Measurements from ENCODE around the gene PIGS.

The PIGS gene

DNA sequence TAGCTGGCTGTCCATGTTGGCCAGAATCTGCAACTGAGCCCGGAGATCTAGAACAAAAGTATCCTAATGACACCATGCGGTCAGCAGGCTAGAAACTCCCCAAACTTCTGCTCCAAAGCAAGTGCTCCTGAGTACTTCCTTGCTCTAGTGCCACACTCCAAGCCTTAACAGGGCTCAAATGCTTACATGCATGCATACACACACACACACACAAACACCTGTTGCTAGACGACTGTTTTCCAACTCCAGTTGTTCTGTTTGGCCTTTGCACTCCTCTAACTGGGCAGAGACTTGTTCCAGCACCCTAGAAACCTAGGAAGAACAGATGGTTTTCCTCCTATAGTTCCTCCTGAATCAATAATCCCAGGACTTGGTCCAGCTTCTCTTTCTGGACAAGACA lies 13.1 kb upstream of the PIGS start:
- Histone ChIP-seq H3K4me2 (ENCODE audit: low read length) (no peak overlapping the region), H3K23ac (ENCODE audit: low read length) (no peak overlapping the region), H3K27ac (ENCODE audit: low read depth, low read length) (no peak overlapping the region), H3K9me3 (ENCODE audit: insufficient read depth, low read depth, low read length) (peaks cover 3% of the 10 kb centered on the region), H3K9ac (ENCODE audit: low read length) (no peak overlapping the region), H3K79me1 (ENCODE audit: low read length) (no peaks in the 10 kb centered on the region), H3K79me2 (ENCODE audit: control insufficient read depth, insufficient read depth, low read length, poor library complexity) (no peaks in the 10 kb centered on the region), H3K4me1 (ENCODE audit: control insufficient read depth in 1 of 2, insufficient read depth in 2 of 2, low read length in 2 of 2) (no peaks in the 10 kb centered on the region), H2BK5ac (ENCODE audit: low read depth, low read length, poor library complexity) (no peak overlapping the region), H3K27me3 (ENCODE audit: insufficient read depth, low read length) (no peaks in the 10 kb centered on the region), H3K36me3 (ENCODE audit: control insufficient read depth in 1 of 2, insufficient read depth in 2 of 2, low read length in 2 of 2) (peaks cover 31 to 60% of the 10 kb centered on the region in 2 experiments), H4K12ac (ENCODE audit: low read depth, low read length) (no peak overlapping the region), H2AK5ac (ENCODE audit: low read length) (no peak overlapping the region), H2BK12ac (ENCODE audit: low read length) (no peak overlapping the region), H3K4me3 (ENCODE audit: low read depth, low read length) (no peak overlapping the region), H4K8ac (ENCODE audit: low read depth, low read length) (no peak overlapping the region), H4K91ac (ENCODE audit: low read depth, low read length) (no peak overlapping the region), H2AFZ (ENCODE audit: insufficient read depth, low read length, poor library complexity) (no peak overlapping the region), H3K4ac (ENCODE audit: low read depth, low read length) (no peak overlapping the region), H2BK120ac (ENCODE audit: insufficient read depth, low read length, poor library complexity) (no peak overlapping the region), H3K18ac (ENCODE audit: low read length) (no peak overlapping the region), H3K14ac (ENCODE audit: low read length) (no peak overlapping the region)
- no peak for DNase-seq
- no CpG with 5 or more reads among the region's 3 CpGs for WGBS (ENCODE audit: extremely low coverage, insufficient coverage, insufficient read length)

DNA sequence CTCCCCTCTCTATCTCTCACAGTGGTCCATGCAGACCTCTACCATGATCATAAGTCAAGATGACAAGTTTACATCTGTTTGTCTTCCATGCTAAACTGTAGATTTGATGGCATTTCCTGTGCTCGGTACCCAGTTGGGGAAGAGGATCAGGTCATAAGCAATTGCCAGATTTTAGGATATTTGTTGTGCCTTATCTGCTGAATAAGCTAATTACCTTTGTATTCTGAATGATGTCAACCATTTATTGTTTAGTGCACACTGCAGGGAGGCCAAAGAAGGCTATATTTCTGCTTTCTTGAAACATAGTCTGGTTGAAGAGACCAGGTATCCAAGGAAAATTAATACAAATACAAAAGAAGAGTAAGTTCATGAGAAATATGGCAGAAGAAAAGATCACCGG lies 11.2 kb upstream of the PIGS start:
- DNase-seq, result no peak
- Histone ChIP-seq H3K14ac (ENCODE audit: low read length) (no peak overlapping the region), H3K4me3 (ENCODE audit: low read depth, low read length) (no peak overlapping the region), H3K36me3 (ENCODE audit: control insufficient read depth in 1 of 2, insufficient read depth in 2 of 2, low read length in 2 of 2) (peaks cover 40 to 68% of the 10 kb centered on the region in 2 experiments), H3K79me1 (ENCODE audit: low read length) (no peaks in the 10 kb centered on the region), H3K4me1 (ENCODE audit: control insufficient read depth in 1 of 2, insufficient read depth in 2 of 2, low read length in 2 of 2) (no peaks in the 10 kb centered on the region), H4K12ac (ENCODE audit: low read depth, low read length) (no peak overlapping the region), H2BK120ac (ENCODE audit: insufficient read depth, low read length, poor library complexity) (no peak overlapping the region), H3K27ac (ENCODE audit: low read depth, low read length) (no peak overlapping the region), H3K9me3 (ENCODE audit: insufficient read depth, low read depth, low read length) (no peaks in the 10 kb centered on the region), H3K9ac (ENCODE audit: low read length) (no peak overlapping the region), H4K8ac (ENCODE audit: low read depth, low read length) (no peak overlapping the region), H4K91ac (ENCODE audit: low read depth, low read length) (no peak overlapping the region), H3K79me2 (ENCODE audit: control insufficient read depth, insufficient read depth, low read length, poor library complexity) (no peaks in the 10 kb centered on the region), H3K4ac (ENCODE audit: low read depth, low read length) (no peak overlapping the region), H3K18ac (ENCODE audit: low read length) (no peak overlapping the region), H2AFZ (ENCODE audit: insufficient read depth, low read length, poor library complexity) (no peak overlapping the region), H3K27me3 (ENCODE audit: insufficient read depth, low read length) (no peaks in the 10 kb centered on the region), H2BK12ac (ENCODE audit: low read length) (no peak overlapping the region), H3K23ac (ENCODE audit: low read length) (no peak overlapping the region), H3K4me2 (ENCODE audit: low read length) (no peak overlapping the region), H2BK5ac (ENCODE audit: low read depth, low read length, poor library complexity) (no peak overlapping the region), H2AK5ac (ENCODE audit: low read length) (no peak overlapping the region)
- no CpG with 5 or more reads among the region's 2 CpGs for WGBS (ENCODE audit: extremely low coverage, insufficient coverage, insufficient read length)

DNA sequence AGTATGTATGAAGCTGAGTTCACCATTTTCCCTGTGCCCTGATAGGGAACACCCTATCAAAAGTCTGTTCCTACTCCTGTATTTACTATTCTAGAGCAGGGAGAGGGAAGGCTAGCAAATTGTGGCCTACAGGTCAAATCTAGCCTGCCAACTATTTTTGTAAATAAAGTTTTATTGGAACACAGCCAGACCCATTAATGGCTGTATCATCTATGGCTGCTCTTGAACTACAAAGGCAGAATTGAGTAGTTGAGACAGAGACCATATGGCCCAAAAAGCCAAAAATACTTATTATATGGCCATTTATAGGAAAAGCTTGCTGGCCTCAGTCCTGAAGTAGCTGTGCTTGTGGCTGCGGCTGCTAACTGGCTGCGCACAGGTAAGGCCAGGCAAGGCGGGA lies 9.6 kb upstream of the PIGS start:
- Histone ChIP-seq H4K8ac (ENCODE audit: low read depth, low read length) (no peak overlapping the region), H3K4me2 (ENCODE audit: low read length) (no peak overlapping the region)

DNA sequence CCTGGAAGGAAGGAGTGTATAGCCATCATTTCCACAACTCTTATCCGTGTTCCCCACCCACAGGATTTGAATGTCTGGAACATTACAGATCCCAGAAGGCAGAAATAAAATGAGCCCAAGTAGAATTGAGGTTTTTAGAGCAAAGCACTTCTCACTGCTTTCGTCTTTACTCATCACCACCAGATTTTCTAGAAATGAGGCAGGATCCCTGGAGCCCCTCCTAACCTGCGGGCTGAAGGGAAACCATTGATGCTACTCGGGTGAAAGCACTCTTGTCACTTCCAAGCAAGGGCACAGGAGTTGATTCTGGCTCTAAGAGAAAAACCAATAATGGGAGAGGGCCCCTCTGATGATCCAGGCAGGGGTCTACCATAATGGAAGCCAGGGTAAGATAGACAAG lies 8.2 kb upstream of the PIGS start:
- no peak overlapping the region for H3K27ac ChIP-seq (ENCODE audit: low read depth, low read length)
- no peaks in the 10 kb centered on the region for H3K27me3 ChIP-seq (ENCODE audit: insufficient read depth, low read length)
- H3K4me1 ChIP-seq (ENCODE audit: control insufficient read depth in 1 of 2, insufficient read depth in 2 of 2, low read length in 2 of 2), result peaks cover 4 to 5% of the 10 kb centered on the region in 2 experiments
- no peak overlapping the region for H4K91ac ChIP-seq (ENCODE audit: low read depth, low read length)
- no CpG with 5 or more reads among the region's 4 CpGs for WGBS (ENCODE audit: extremely low coverage, insufficient coverage, insufficient read length)
- H3K36me3 ChIP-seq (ENCODE audit: control insufficient read depth in 1 of 2, insufficient read depth in 2 of 2, low read length in 2 of 2), result peaks cover 29 to 50% of the 10 kb centered on the region in 2 experiments
- H3K23ac ChIP-seq (ENCODE audit: low read length), result no peak overlapping the region
- H3K79me2 ChIP-seq (ENCODE audit: control insufficient read depth, insufficient read depth, low read length, poor library complexity), result no peaks in the 10 kb centered on the region
- H3K18ac ChIP-seq (ENCODE audit: low read length), result no peak overlapping the region
- no peak overlapping the region for H2AFZ ChIP-seq (ENCODE audit: insufficient read depth, low read length, poor library complexity)
- no peak overlapping the region for H4K12ac ChIP-seq (ENCODE audit: low read depth, low read length)
- no peak overlapping the region for H2BK5ac ChIP-seq (ENCODE audit: low read depth, low read length, poor library complexity)
- H3K79me1 ChIP-seq (ENCODE audit: low read length), result peaks cover 2% of the 10 kb centered on the region
- no peak overlapping the region for H3K9ac ChIP-seq (ENCODE audit: low read length)
- no peak for DNase-seq
- H3K14ac ChIP-seq (ENCODE audit: low read length), result no peak overlapping the region
- no peaks in the 10 kb centered on the region for H3K9me3 ChIP-seq (ENCODE audit: insufficient read depth, low read depth, low read length)
- H2AK5ac ChIP-seq (ENCODE audit: low read length), result no peak overlapping the region
- no peak overlapping the region for H2BK120ac ChIP-seq (ENCODE audit: insufficient read depth, low read length, poor library complexity)
- no peak overlapping the region for H2BK12ac ChIP-seq (ENCODE audit: low read length)
- H3K4ac ChIP-seq (ENCODE audit: low read depth, low read length), result no peak overlapping the region
- H4K8ac ChIP-seq (ENCODE audit: low read depth, low read length), result no peak overlapping the region
- H3K4me3 ChIP-seq (ENCODE audit: low read depth, low read length), result no peak overlapping the region
- H3K4me2 ChIP-seq (ENCODE audit: low read length), result no peak overlapping the region

More for the DNA sequence above, 9.6 kb upstream of the PIGS start:
- Histone ChIP-seq H3K4me3 (ENCODE audit: low read depth, low read length) (no peak overlapping the region), H3K4me1 (ENCODE audit: control insufficient read depth in 1 of 2, insufficient read depth in 2 of 2, low read length in 2 of 2) (peaks cover 4 to 5% of the 10 kb centered on the region in 2 experiments), H3K9ac (ENCODE audit: low read length) (no peak overlapping the region), H3K36me3 (ENCODE audit: control insufficient read depth in 1 of 2, insufficient read depth in 2 of 2, low read length in 2 of 2) (peaks cover 38 to 64% of the 10 kb centered on the region in 2 experiments), H2AK5ac (ENCODE audit: low read length) (no peak overlapping the region), H3K79me1 (ENCODE audit: low read length) (peaks cover 2% of the 10 kb centered on the region), H3K4ac (ENCODE audit: low read depth, low read length) (no peak overlapping the region), H2BK12ac (ENCODE audit: low read length) (no peak overlapping the region), H2BK120ac (ENCODE audit: insufficient read depth, low read length, poor library complexity) (no peak overlapping the region), H2AFZ (ENCODE audit: insufficient read depth, low read length, poor library complexity) (no peak overlapping the region), H3K27me3 (ENCODE audit: insufficient read depth, low read length) (no peaks in the 10 kb centered on the region), H3K14ac (ENCODE audit: low read length) (no peak overlapping the region), H3K9me3 (ENCODE audit: insufficient read depth, low read depth, low read length) (no peaks in the 10 kb centered on the region), H3K18ac (ENCODE audit: low read length) (no peak overlapping the region), H4K12ac (ENCODE audit: low read depth, low read length) (no peak overlapping the region), H3K27ac (ENCODE audit: low read depth, low read length) (no peak overlapping the region), H3K23ac (ENCODE audit: low read length) (no peak overlapping the region), H4K91ac (ENCODE audit: low read depth, low read length) (no peak overlapping the region), H2BK5ac (ENCODE audit: low read depth, low read length, poor library complexity) (no peak overlapping the region), H3K79me2 (ENCODE audit: control insufficient read depth, insufficient read depth, low read length, poor library complexity) (no peaks in the 10 kb centered on the region)
- no CpG with 5 or more reads among the region's 3 CpGs for WGBS (ENCODE audit: extremely low coverage, insufficient coverage, insufficient read length)
- no peak for DNase-seq
